Omental fat pad (tissue), 4 donors: Measurements from ENCODE around the gene FAM219B. TPM values are rescaled to one million over a fixed set of nuclear protein-coding genes. Genes with fewer than 3 reads are reported as not detected.

ENCODE experiments used
- total RNA-seq, 4 donors: library from RNA; depleted of rRNA; stranded (reverse); fragments of >200 nt; gene quantifications; one replicate each; pipeline ENCODE4 v1.1.0, GENCODE V29; 2016

Gene FAM219B
- total RNA-seq, 4 donors from 2014 or later = 45.0 to 89.9 (median 59.8) TPM

Other genes starting within 250 kb of the FAM219B start
- 10 to 100 TPM; 12.7 to 22.7 (median 15.2) TPM for gene EDC3, start 210.8 kb downstream of the FAM219B start, total RNA-seq
- 1 to 10 TPM in 3 of 4 donors, not detected in 1; 1.9 to 8.3 (median 3.6) TPM for gene CYP1A1, start 181.3 kb downstream of the FAM219B start, total RNA-seq
- gene CYP1A2, start 158.0 kb downstream of the FAM219B start, total RNA-seq = under 1 TPM in 1 of 4 donors, not detected in 3; 0.37 TPM
- 10 to 100 TPM; 11.6 to 43.2 (median 28.2) TPM for gene CSK, start 124.8 kb downstream of the FAM219B start, total RNA-seq
- not detected for gene LMAN1L, start 94.0 kb downstream of the FAM219B start, total RNA-seq
- not detected for gene CPLX3, start 80.2 kb downstream of the FAM219B start, total RNA-seq
- 10 to 100 TPM; 23.2 to 52.6 (median 41.4) TPM for gene ULK3, start 63.7 kb downstream of the FAM219B start, total RNA-seq
- 10 to 100 TPM; 55.5 to 99.4 (median 63.7) TPM for gene SCAMP2, start 33.5 kb downstream of the FAM219B start, total RNA-seq
- gene MPI, start 16.8 kb downstream of the FAM219B start, total RNA-seq = 10 to 100 TPM; 35.9 to 52.2 (median 44.7) TPM
- 100 to 1,000 TPM in 1 of 4 donors, 10 to 100 TPM in 3; 47.6 to 103 (median 69.7) TPM for gene COX5A, start 31.2 kb upstream of the FAM219B start, total RNA-seq
- gene RPP25, start 49.9 kb upstream of the FAM219B start, total RNA-seq = 10 to 100 TPM in 2 of 4 donors, 1 to 10 TPM in 2; 6.9 to 14.4 (median 9.4) TPM
- 1 to 10 TPM in 3 of 4 donors, under 1 TPM in 1; 0.60 to 4.6 (median 2.6) TPM for gene SCAMP5, start 88.7 kb upstream of the FAM219B start, total RNA-seq
- gene PPCDC, start 116.7 kb upstream of the FAM219B start, total RNA-seq = 10 to 100 TPM in 3 of 4 donors, 1 to 10 TPM in 1; 9.7 to 21.5 (median 13.6) TPM